TTC549 (cell line): ENCODE measurements around the gene KRT35.
"Not testable (repeated sequence)": the region's sequence is repeated elsewhere in the genome, so short reads cannot be mapped to it uniquely, and the experiment has no call there.

ENCODE experiments used
- FAIRE-seq: peaks from 2 replicates; lab custom pipeline; 2012; peaks lifted over from hg19 to GRCh38; lab: Jason Lieb, UNC

KRT35 gene

GRCh38 chr17:41453066-41453465, 27.9 kb downstream of the KRT35 start:
- FAIRE-seq, result no peak

- no peak for FAIRE-seq
Observed at GRCh38 chr17:41452281-41452680, 28.7 kb downstream of the KRT35 start.

GRCh38 chr17:41451154-41451728, 29.7 kb downstream of the KRT35 start:
- no peak for FAIRE-seq

- no peak for FAIRE-seq
Observed at GRCh38 chr17:41449008-41449407, 31.9 kb downstream of the KRT35 start.

GRCh38 chr17:41448506-41448905, 32.4 kb downstream of the KRT35 start:
- no peak for FAIRE-seq

- no peak for FAIRE-seq
Observed at GRCh38 chr17:41446806-41447205, 34.1 kb downstream of the KRT35 start.

GRCh38 chr17:41444640-41445039, 36.3 kb downstream of the KRT35 start:
- no peak for FAIRE-seq

GRCh38 chr17:41444186-41444585, 36.8 kb downstream of the KRT35 start:
- FAIRE-seq, result no peak

GRCh38 chr17:41442739-41443138, 38.2 kb downstream of the KRT35 start:
- no peak for FAIRE-seq

- no peak for FAIRE-seq
Observed at GRCh38 chr17:41440531-41441033, 40.4 kb downstream of the KRT35 start, which contains the start of gene KRT38. Gene KRT38, minus strand, starts transcription at chr17:41440983. Its CDS starts 62 bp downstream, at chr17:41440921.

- FAIRE-seq, result no peak
Observed at GRCh38 chr17:41439375-41439774, 41.6 kb downstream of the KRT35 start.

- FAIRE-seq, result no peak
Observed at GRCh38 chr17:41437769-41438168, 43.2 kb downstream of the KRT35 start.

GRCh38 chr17:41437254-41437653, 43.7 kb downstream of the KRT35 start:
- no peak for FAIRE-seq

- FAIRE-seq, result no peak
Observed at GRCh38 chr17:41434415-41434814, 46.5 kb downstream of the KRT35 start.

- no peak for FAIRE-seq
Observed at GRCh38 chr17:41434005-41434404, 46.9 kb downstream of the KRT35 start.

- no peak for FAIRE-seq
Observed at GRCh38 chr17:41433586-41433985, 47.4 kb downstream of the KRT35 start.

- not testable (repeated sequence) for FAIRE-seq
Observed at GRCh38 chr17:41430376-41430775, 50.6 kb downstream of the KRT35 start.

GRCh38 chr17:41429667-41430066, 51.3 kb downstream of the KRT35 start:
- no peak for FAIRE-seq

GRCh38 chr17:41428591-41429291, 52.2 kb downstream of the KRT35 start:
- no peak for FAIRE-seq
